SK-N-SH (cell line): ENCODE results near the gene PCDHGB6.
"Not testable (repeated sequence)": the region's sequence is repeated elsewhere in the genome, so short reads cannot be mapped to it uniquely, and the experiment has no call there.

Source experiments
- CTCF ChIP-seq: fragments of 200-600 bp; sonication (generic); IDR thresholded peaks from 2 replicates; pipeline ENCODE4 v1.6.1; 2017; ENCODE audit warnings: antibody characterized with exemption, mild to moderate bottlenecking, moderate library complexity
- POLR2AphosphoS5 ChIP-seq: IDR thresholded peaks from 2 replicates; pipeline ENCODE4 v1.6.1; 2012; ENCODE audit warnings: low read depth, low read length
- RAD21 ChIP-seq: IDR thresholded peaks from 2 replicates; pipeline ENCODE4 v1.6.1; 2012; ENCODE audit warnings: mild to moderate bottlenecking, low read length
- SMC3 ChIP-seq: IDR thresholded peaks from 2 replicates; pipeline ENCODE4 v1.6.1; 2012; ENCODE audit warnings: low read depth, low read length, improper control_type of control experiment
- TAF1 ChIP-seq: IDR thresholded peaks from 2 replicates; pipeline ENCODE4 v1.6.1; 2012; ENCODE audit warnings: low read depth, mild to moderate bottlenecking, low read length, moderate library complexity, borderline replicate concordance
- YY1 ChIP-seq: IDR thresholded peaks from 2 replicates; pipeline ENCODE4 v1.4.0; 2012; ENCODE audit warnings: low read depth, mild to moderate bottlenecking

- TF ChIP-seq SMC3, YY1, CTCF, RAD21, TAF1, POLR2AphosphoS5: not testable (repeated sequence)
These were observed 6.9 kb downstream of the PCDHGB6 start for GRCh38 chr5:141414548-141415274.
